Stimulated activated CD8-positive, alpha-beta memory T cell treated with anti-CD3 and anti-CD28 coated beads, Interleukin-7, amount 100 ng/mL, for 4 hours (primary cell): ENCODE measurements around the gene TRAPPC6A.

Source experiments
- DNase-seq, 2 donors: peaks; one replicate each; pipeline ENCODE4 v3.0.0-alpha.2; 2020; ENCODE audit warnings: low read depth in 2 of 2

TRAPPC6A gene

GRCh38 chr19:45149129-45149528 is 28.9 kb downstream of the TRAPPC6A start:
- no peak for DNase-seq

GRCh38 chr19:45147835-45148676 is 30.0 kb downstream of the TRAPPC6A start:
- no peak for DNase-seq

DNA sequence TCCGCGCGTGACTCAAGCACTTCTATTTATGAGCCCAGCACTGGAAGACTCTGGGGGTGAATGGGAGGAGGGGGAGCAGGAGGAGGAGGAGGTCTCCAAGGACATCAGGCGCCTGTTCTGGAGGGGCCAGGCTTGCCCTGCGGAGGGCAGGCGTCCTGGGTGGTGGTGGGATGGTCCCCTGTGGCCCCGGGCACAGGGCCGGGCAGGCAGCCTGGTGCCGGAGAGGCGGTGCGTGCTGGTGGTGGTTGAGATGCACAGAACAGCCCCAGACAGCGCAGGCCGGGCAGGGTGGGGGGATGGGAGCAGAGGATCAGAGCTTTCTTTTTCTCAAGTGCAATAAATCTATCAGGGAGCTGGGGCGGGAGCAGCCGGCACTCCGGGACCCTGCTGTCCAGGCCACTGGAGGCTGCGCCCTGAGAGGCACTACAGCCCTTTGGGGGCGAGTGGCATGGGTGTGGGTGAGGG is 31.3 kb downstream of the TRAPPC6A start:
- no peak for DNase-seq

GRCh38 chr19:45146251-45146650 is 31.8 kb downstream of the TRAPPC6A start:
- DNase-seq = no peak

GRCh38 chr19:45145270-45146189 is 32.5 kb downstream of the TRAPPC6A start:
- DNase-seq = no peak

- no peak for DNase-seq
Measured at GRCh38 chr19:45144431-45145269, 33.4 kb downstream of the TRAPPC6A start.

GRCh38 chr19:45142726-45143110 is 35.3 kb downstream of the TRAPPC6A start:
- no peak for DNase-seq

- no peak for DNase-seq
Measured at GRCh38 chr19:45142016-45142725, 35.9 kb downstream of the TRAPPC6A start.

- no peak for DNase-seq
Measured at GRCh38 chr19:45141203-45141900, 36.7 kb downstream of the TRAPPC6A start.

- no peak for DNase-seq
Measured at GRCh38 chr19:45140533-45140932, 37.5 kb downstream of the TRAPPC6A start.

GRCh38 chr19:45140144-45140503 is 37.9 kb downstream of the TRAPPC6A start:
- DNase-seq = no peak

DNA sequence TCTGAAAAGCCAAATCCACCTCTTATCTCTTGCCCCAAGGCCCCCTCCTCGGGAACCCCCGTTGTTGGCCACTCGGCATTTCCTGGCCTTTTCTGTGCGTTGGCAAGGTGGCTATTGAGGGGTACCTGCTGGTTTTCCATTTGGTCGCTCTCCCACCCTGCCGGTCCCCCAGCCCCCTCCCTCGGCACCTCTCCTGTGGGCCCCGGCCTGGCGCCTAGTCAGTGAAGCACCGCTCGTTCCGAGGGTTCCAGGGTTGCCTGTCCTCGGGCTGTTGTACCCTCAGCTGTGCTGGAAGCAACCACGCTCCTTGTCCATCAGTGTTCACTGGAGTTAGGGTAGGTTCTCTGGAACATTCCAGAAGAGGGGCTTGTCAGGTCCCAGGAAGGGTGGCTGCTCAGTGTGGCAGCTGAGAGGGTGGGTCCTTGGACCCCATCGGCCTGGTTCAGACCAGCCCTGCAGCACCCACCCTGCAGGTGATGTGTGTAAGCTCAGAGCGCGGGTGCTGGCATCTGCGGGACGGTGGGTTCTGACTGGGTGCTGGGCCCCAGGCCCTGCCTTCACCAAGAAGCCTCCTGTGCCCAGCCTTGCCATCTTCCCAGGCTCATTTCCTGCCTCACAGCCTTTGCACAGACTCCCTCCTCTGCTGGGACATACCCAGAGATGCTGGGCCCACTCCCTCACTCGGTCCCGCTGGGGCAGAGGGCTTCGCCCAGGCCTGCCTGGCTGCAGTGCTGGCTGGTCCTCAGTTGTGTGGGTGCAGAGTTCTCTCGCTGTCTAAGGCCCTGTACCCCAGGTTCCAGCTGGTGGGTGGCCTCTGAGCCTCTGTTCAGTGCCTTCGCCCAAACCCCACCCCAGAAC is 38.5 kb downstream of the TRAPPC6A start:
- DNase-seq = no peak

DNA sequence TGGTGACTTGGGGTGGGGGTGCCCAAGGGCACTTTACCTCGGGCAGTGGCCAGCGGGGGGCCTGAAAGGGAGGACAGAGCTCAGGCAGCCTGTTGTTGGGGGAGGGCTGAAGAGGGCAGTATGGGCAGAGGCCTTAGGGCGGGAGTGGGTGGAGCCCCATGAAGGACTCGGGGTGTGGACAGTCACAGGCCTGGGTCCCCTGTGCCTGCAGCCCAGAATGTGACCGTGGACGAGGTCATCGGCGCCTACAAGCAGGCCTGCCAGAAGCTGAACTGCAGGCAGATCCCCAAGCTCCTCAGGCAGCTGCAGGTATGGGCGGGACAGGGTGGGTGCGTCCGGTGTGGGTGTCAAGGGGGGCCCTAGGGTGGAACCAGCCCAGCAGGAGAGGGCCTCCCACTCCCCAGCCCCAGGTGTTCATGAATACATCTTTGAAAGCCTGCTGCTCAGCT is 39.7 kb downstream of the TRAPPC6A start:
- no peak for DNase-seq

- DNase-seq = no peak
Measured at GRCh38 chr19:45137179-45137761, 40.8 kb downstream of the TRAPPC6A start.

- no peak for DNase-seq
Measured at GRCh38 chr19:45136507-45137178, 41.4 kb downstream of the TRAPPC6A start.

DNA sequence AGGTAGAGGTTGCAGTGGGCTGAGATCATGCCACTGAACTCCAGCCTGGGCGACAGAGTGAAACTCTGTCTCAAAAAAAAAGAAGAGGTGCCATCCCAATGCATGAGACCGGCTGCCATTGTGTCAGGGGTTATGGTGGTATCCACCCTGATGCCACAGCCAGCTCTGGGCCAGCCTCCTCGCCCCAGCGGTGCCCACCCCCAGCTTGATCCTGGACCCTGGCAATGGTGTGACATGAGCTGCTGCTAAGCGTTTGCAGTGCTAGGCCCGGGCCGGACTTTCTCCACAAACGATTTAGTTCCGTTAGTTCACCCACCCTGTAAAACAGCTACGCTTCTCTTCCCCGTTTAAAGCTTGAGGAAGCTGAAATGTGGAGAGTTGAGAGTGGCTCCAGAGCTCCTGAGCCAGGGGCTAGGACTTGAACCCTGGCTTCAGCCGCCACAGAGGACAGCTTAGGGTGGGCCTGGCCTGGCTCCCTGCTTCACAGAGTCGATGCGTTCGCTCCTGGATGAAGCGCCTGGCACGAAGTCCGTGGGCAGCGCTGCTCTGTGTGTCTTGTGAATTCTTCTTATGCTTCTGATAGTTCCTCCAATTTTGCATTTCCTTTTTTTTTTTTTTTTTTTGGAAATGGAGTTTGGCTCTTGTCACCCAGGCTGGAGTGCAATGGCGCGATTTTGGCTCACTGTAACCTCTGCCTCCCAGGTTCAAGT is 42.7 kb downstream of the TRAPPC6A start:
- DNase-seq = no peak

- no peak for DNase-seq
Measured at GRCh38 chr19:45133661-45134060, 44.4 kb downstream of the TRAPPC6A start.
